Measurements from ENCODE around the gene JTB. TPM values are rescaled to one million over a fixed set of nuclear protein-coding genes. Genes with fewer than 3 reads are reported as not detected.
A peak's percentile ranks its signal among the peaks of the same experiment; 100 is the strongest.

JTB gene
- total RNA-seq, 1 donor from 2014 or later: 194 TPM

GRCh38 chr1:153991806-153992205 lies 14.3 kb upstream of the JTB start:
- intact Hi-C loops (cut with DNase I): no loop called here
- peak overlapping the region; percentile 92 for H3K4me3 ChIP-seq
- H3K4me1 ChIP-seq: peaks cover 27% of the 10 kb centered on the region
- H3K9me3 ChIP-seq: no peaks in the 10 kb centered on the region
- H3K27ac ChIP-seq: peak overlapping the region; percentile 93
- no peak for DNase-seq (ENCODE audit: extremely low spot score in 2 of 2)
- TF ChIP-seq POLR2A (IDR thresholded peaks at IDR 0.05) (no peak), POLR2AphosphoS5 (IDR thresholded peaks at IDR 0.05; ENCODE audit: insufficient read depth in 1 of 2, low read depth in 1 of 2) (no peak)
- TF ChIP-seq, protein P1, sequence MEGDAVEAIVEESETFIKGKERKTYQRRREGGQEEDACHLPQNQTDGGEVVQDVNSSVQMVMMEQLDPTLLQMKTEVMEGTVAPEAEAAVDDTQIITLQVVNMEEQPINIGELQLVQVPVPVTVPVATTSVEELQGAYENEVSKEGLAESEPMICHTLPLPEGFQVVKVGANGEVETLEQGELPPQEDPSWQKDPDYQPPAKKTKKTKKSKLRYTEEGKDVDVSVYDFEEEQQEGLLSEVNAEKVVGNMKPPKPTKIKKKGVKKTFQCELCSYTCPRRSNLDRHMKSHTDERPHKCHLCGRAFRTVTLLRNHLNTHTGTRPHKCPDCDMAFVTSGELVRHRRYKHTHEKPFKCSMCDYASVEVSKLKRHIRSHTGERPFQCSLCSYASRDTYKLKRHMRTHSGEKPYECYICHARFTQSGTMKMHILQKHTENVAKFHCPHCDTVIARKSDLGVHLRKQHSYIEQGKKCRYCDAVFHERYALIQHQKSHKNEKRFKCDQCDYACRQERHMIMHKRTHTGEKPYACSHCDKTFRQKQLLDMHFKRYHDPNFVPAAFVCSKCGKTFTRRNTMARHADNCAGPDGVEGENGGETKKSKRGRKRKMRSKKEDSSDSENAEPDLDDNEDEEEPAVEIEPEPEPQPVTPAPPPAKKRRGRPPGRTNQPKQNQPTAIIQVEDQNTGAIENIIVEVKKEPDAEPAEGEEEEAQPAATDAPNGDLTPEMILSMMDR (IDR thresholded peaks at IDR 0.05): no peak
- H3K36me3 ChIP-seq: peaks cover 0 to 34% of the 10 kb centered on the region in 2 donors
- H3K27me3 ChIP-seq: no peaks in the 10 kb centered on the region

DNA sequence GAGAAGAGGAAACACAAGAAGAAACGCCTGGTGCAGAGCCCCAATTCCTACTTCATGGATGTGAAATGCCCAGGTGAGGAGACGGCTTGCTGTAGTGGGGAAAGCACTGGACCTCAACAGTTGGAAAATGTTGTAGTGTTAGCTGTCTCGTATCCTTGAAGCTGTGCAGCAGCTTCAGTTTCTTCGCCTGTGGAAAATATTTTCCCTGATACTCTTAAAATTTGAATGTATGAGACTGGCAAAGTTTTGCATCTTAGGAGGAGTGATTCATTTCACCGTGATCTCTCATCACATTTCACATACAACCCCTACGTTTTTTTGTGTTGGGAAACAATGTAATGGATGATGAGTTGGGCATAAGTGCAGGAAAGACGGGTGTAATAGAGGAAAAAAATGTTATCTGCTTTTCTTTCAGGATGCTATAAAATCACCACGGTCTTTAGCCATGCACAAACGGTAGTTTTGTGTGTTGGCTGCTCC lies 13.7 kb upstream of the JTB start:
- intact Hi-C loops (cut with DNase I): no loop called here
- no peak for TF ChIP-seq POLR2AphosphoS5 (IDR thresholded peaks at IDR 0.05; ENCODE audit: insufficient read depth in 1 of 2, low read depth in 1 of 2)
- TF ChIP-seq, protein P1 (IDR thresholded peaks at IDR 0.05): no peak
- no peak for TF ChIP-seq POLR2A (IDR thresholded peaks at IDR 0.05)
- Histone ChIP-seq H3K27me3 (no peaks in the 10 kb centered on the region), H3K9me3 (no peaks in the 10 kb centered on the region), H3K4me3 (peak overlapping the region; percentile 92), H3K27ac (peak overlapping the region; percentile 93), H3K4me1 (peaks cover 27% of the 10 kb centered on the region), H3K36me3 (peaks cover 0 to 34% of the 10 kb centered on the region in 2 donors)
- no peak for DNase-seq (ENCODE audit: extremely low spot score in 2 of 2)

- peak within 1 kb of the TSS; percentile 92 for H3K4me3 ChIP-seq
- H3K27me3 ChIP-seq: no peaks in the 10 kb centered on the region
- TF ChIP-seq, protein P1 (IDR thresholded peaks at IDR 0.05): no peak
- TF ChIP-seq POLR2A (IDR thresholded peaks at IDR 0.05) (peak in 1 of 2 donors; percentile 93), POLR2AphosphoS5 (IDR thresholded peaks at IDR 0.05; ENCODE audit: insufficient read depth in 1 of 2, low read depth in 1 of 2) (peak; percentile 100)
- H3K27ac ChIP-seq: peak within 1 kb of the TSS; percentile 93
- DNase-seq (ENCODE audit: extremely low spot score in 2 of 2): peak in 1 of 2 donors; percentile 96
- no peaks in the 10 kb centered on the region for H3K9me3 ChIP-seq
- H3K36me3 ChIP-seq: peaks cover 0 to 34% of the 10 kb centered on the region in 2 donors
- peaks cover 28% of the 10 kb centered on the region for H3K4me1 ChIP-seq
- intact Hi-C loops (cut with DNase I): no loop called here
These were observed 13.1 kb upstream of the JTB start, which contains the start of gene RPS27 for GRCh38 chr1:153990468-153991150. TSS of gene RPS27 (plus strand) at chr1:153990762. CDS start at chr1:153990797, 35 bp downstream.

DNA sequence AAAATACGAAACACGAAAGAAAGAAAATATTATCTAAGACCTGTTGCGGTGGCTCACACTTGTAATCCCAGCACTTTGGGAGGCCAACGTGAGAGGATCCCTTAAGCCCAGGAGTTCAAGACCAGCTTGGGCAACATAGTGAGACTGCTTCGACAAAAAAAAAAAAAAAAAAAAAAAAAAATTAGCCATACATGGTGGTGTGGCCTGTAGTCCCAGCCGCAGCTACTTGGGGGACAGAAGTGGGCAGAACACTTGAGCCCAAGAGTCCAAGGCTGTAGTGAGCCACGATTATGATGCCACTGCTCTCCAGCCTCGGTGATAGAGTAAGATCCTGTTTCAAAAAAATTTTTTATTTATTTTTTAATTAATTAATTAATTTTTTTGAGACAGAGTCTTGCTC lies 10.1 kb upstream of the JTB start:
- H3K36me3 ChIP-seq: peaks cover 0 to 16% of the 10 kb centered on the region in 2 donors
- H3K27ac ChIP-seq: no peak overlapping the region
- H3K4me1 ChIP-seq: peaks cover 40% of the 10 kb centered on the region
- no peaks in the 10 kb centered on the region for H3K27me3 ChIP-seq
- no peak for DNase-seq (ENCODE audit: extremely low spot score in 2 of 2)
- H3K4me3 ChIP-seq: no peak overlapping the region
- no peak for TF ChIP-seq POLR2AphosphoS5 (IDR thresholded peaks at IDR 0.05; ENCODE audit: insufficient read depth in 1 of 2, low read depth in 1 of 2)
- TF ChIP-seq, protein P1 (IDR thresholded peaks at IDR 0.05): no peak
- TF ChIP-seq POLR2A (IDR thresholded peaks at IDR 0.05): no peak
- H3K9me3 ChIP-seq: no peaks in the 10 kb centered on the region
- intact Hi-C loops (cut with DNase I): loop anchor here (5.0 kb wide), 2 partner anchors 40 to 190 kb away; partner anchors contain the start of gene DENND4B
